GM18505 (cell line): ENCODE results near the gene RAD51B.
"Not testable (repeated sequence)": the region's sequence is repeated elsewhere in the genome, so short reads cannot be mapped to it uniquely, and the experiment has no call there.

Experiments used
- ATAC-seq: cut with Tn5 transposase; IDR thresholded peaks from one replicate; pipeline ENCODE4 v1.9.1; 2021; ENCODE audit not compliant: unreplicated experiment
- POLR2A ChIP-seq: IDR thresholded peaks from 4 replicates; pipeline ENCODE4 v1.6.1; 2011; ENCODE audit warnings: borderline replicate concordance; ENCODE audit not compliant: insufficient read depth, insufficient read length; ENCODE audit errors: extremely low read depth

Gene RAD51B

DNA sequence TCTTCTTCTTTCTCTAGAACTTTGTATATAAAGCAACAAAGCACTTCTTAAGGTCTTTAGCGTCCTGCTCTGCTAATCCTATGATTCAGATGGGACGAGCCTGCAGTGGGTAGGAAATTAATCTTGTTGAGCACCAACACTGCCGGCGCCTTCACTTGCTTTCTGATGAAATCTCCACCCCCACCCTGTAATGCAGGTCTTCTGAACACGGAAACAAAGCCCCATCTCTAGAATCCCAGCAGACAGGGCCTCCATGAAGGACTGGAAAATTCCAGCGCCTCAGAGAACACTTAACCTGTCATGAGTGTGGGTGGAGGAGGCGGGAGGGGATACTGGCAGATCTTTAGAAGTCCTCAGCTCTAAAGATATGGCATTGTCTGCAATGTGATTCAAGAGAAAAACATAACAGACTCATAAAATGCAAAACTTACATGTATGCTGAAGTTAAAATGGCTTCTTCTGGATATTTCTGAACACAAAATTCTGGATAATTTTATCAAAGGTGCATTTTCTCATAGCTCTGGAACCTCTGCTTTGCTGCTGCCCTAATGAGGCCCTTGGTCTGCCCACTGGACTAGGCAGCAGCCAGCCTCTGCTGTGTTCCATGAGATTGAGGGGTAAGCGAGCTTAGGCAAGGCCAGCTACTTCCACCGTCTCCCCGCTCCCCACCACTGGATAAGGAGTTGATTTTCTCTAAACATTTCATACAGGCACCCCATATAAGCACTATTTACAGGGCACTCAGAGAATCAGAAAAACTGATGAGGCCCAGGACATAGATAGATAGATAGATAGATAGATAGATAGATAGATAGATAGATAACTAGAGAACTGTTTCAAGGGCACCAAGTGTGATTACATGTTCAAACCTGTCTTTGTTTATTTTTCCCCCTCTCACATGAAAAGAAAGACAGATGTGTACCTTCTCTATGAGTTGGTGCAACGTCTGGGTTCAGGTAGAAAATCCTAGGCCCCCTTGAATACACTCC, 930.2 kb downstream of the RAD51B start:
- TF ChIP-seq POLR2A = no peak
- no peak for ATAC-seq

DNA sequence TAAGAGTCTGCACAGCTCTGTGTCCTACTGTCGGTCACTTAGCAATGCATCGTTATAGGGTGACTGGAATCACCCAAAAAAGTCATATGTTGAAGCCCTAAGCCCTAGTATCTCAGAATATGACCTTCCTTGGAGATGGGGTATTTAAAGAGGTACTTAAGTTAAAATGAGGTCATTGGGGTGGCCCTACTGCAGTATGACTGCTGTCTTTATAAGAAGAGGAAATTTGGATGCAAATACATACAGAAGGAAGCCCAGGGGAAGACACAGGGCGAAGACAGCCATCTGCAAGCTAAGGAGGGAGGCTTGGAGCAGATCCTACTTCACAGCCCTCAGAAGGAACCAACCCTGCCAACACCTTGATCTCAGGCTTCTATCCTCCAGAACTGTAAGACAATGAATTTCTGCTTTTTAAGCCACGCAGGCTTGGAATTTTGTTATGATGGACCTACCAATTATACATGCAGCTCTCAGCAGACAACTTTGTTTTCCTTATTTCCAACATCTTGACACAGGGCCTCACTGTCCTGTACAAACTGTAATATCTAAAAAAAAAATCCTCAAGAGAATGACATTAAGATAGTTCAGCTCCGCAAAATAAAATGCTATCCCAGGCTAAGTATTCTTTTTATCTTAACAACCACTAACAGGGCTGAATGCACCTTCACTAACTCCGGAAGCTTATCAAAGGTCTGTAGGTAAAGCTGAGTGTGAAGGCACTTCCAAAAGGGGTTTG, 932.9 kb downstream of the RAD51B start:
- no peak for ATAC-seq
- no peak for TF ChIP-seq POLR2A

DNA sequence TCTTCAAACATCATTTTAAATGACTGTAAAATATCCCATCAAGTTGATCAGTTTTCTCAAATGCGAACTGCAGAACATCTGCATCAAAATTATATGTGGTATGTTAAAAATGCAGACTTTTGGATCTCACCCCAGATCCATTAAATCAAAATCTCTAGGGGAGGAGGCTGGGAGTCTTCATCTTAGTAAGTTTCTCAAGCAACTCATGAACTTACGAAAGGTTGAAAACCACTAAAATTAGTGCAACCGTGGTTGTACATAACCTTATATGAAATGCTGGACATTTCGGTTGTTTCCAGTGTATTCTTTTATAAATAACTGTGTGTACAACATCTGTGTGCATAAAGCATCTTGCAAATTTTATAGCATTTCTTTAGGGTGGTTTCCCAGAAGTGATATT, 934.1 kb downstream of the RAD51B start:
- no peak for TF ChIP-seq POLR2A
- no peak for ATAC-seq

DNA sequence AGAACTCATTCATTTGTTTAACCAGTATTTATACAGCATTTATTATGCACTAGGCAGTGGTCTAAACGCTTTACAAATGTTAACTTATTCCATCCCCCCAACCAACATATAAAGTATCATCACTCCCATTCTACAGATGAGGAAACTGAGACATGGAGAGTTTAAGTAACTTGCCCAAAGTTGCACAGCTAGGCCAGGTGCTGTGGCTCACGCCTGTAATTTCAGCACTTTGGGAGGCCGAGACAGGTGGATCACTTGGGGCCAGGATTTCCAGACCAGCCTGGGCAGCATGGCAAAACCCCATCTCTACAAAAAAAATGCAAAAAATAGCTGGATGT, 935.4 kb downstream of the RAD51B start:
- no peak for ATAC-seq
- no peak for TF ChIP-seq POLR2A

DNA sequence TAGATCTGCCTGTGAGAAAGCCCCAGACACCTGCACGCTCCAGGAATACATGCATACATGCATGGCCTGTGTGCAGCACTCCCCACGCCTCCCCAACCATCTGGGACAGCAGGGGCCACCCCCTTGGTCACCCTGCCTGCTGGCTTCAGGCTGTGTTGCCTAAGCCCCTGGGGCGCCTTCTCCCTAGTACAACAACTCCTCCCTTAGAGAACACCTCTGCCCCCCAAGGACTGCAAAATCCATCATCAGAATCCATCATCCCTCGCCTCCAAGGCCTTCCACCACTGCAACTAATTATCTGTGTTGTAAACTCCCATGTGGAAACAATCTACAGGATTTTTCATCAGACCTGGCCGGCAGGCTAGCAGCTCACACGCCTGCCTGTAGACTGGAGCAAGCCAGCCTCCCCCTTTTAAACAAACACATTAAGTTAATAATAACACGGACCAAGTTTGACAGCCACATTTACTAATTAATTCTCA, 936.5 kb downstream of the RAD51B start:
- ATAC-seq = no peak
- no peak for TF ChIP-seq POLR2A

DNA sequence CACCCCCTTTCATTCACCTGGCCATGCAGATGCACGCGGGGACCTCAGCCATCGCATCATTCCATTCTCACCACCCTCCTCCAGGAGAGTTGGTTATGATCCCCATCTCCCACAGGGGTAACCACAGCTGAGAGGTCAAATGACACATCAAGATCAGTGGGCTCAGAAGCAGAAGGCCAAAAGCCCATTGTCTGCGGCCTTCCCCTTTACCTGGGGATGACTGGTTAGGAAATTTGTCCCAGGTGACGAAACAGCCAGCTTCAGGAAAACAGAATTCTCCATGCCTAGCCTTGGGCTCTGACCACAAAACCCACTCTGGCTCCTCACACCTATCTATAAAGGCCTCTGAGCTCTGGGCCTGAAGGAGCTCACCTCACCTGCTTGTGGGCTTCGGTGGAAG, 937.2 kb downstream of the RAD51B start:
- TF ChIP-seq POLR2A = no peak
- ATAC-seq = no peak

DNA sequence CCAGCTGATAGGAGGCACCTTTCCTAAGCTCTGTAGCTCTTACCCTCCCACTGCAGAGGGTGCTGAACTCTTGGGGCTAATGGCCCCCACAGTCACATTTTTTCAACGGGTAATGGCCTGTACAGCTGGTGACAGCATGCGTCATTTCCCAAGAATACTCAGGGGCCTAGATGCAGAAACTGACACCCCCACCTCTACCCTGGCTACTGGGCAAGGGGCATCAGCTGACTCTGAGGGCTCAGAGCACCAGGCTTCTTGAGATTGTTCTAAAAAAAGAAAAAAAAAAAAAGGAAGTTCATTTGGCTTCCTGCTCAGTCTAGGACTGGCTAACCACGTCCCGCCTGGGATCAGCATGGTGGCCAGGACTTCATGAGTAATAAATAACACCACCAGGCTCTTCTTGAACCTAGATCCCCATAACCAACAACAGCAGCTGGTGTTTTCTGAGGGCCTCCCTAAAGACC, 938.1 kb downstream of the RAD51B start:
- no peak for TF ChIP-seq POLR2A

DNA sequence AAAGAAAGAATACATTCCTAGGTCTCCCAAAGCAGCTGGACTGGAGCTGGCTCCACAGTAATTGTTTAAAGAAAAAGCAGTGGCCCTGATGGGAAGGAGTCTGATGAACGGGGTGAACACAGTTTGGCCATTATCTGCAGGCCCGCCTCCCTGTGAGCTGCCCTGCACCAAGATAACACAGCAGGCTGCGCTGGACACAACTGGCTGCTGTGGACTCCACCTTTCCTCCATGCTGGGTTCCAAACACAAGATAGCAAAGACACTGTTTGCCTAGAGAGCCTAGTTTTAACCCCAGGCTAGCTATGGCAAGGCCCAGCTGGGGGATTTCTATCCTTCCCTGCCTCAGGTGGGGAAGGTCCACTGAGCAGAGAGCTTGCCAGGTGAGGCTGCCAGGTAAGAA, 938.7 kb downstream of the RAD51B start:
- no peak for ATAC-seq
- no peak for TF ChIP-seq POLR2A

More for the DNA sequence above, 938.1 kb downstream of the RAD51B start:
- ATAC-seq = no peak

DNA sequence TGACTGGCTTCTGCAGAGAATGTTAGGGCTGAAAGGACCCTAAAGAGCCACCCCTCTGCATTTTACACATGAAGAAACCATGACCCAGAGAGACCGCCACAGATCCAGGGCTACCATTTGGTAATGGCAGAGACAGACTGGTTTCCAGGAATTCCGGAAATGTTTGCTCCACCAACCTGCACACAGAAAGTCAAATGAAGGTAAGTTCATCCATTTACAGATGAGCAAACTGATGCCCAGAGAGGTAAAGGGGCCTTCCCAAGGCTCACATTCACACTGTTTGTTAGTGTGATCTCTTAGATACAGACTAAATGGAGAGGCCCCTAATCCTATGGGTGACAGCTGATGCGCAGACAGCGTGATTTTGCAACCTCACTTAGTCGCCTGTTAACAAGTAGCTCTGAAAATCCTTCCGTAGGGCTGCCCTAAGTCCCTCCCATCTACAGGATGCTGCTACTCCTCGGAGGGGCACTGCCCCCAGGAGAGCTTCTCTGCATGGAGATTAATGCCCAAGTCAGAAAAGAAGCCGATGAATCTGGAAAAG, 939.5 kb downstream of the RAD51B start:
- ATAC-seq = no peak
- TF ChIP-seq POLR2A = no peak

DNA sequence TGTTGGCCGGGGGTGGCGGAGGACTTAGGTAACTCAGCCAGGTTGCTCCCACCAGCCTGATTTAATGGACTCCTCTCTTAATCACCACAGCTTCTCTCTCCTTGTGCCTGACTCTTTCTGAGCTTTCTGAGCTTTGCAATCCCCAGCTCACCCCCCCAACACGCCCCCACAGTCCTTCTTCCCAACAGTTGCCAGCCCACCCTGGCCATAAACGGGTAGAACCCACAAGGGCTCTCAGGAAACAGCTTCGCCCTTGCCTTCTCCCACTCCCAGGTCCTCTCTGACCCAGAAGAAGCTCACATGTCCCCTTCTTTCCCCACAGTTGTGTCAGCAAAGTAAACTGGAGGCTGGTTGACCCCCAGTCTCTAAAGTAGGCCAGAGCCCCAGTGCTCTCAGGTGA, 940.4 kb downstream of the RAD51B start:
- no peak for ATAC-seq
- no peak for TF ChIP-seq POLR2A

DNA sequence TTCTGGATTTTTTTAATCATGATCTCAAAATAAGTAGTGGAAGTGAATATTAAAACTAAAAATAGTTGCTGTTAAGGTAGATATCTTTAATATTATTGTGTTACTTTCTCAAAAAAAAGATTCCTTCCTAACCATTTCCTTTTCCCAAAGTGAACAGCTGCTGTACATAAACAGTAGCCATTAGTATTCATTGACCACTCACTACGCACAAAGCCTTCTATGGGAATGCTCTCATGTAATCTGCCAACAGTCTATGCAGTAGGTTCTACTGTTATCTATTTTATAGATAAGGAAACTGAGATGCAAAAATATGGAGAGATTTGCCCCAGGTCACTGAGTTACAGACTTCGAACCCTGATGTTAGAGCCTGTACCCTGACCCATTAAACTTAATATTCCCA, 941.2 kb downstream of the RAD51B start:
- TF ChIP-seq POLR2A = no peak
- ATAC-seq = no peak

DNA sequence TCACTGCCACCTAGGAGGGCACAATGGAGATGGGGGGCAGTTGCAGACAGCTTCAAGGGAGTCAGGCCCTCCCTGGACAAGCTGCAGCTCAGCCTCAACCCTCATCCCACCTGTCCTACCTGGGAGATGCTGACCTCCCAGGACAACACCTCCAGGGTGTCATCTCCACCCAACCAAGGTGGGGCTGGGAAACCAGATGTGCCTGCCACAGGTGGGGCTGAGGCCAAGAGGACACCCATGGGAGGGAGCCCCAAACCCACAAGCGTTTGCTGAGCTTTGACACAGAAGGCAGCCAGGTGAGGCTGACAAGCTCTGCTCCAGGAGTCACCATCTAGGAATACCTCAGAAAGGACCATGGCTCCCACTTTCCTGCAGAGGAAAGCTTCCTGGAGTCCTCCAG, 941.8 kb downstream of the RAD51B start:
- no peak for TF ChIP-seq POLR2A
- no peak for ATAC-seq

DNA sequence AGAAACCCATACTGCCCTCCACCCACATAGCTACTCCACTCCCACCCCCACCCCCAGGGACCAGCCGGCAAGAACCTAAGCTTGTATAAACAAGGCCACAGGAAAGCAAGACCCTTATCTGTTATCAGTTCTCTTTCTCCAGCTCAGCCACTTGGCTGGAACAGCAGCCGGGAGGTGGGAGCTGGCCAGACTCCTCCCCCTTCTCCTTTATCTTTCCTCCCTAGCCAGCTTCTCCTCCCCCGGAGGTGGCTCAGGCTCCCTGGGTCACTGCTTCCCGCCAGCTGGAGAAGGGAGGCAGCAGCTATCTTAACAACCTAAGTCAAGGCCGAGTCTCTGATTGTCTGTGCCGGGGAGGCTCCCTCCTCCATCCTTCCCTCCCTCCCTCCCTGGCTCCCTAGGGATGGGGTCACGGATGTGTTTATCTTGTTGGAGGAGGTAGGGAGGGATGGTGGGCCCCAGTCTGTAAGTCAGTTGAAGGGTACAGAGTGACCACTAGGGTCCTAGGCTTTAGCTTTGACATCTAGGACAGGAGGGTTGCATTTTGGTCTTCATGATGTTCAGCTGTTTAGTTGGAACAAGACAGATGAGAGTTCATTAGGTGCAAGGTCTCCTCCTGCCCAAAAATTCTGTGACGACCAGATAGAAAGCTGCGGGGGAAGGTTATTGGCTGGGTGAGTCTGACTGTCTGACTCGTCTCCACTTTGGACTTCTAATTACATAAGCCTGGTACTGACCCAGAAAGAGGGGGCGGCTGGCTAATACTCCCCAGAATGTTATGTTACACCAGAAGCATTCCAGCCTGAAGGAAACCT, 943.6 kb downstream of the RAD51B start:
- ATAC-seq = no peak
- TF ChIP-seq POLR2A = no peak

DNA sequence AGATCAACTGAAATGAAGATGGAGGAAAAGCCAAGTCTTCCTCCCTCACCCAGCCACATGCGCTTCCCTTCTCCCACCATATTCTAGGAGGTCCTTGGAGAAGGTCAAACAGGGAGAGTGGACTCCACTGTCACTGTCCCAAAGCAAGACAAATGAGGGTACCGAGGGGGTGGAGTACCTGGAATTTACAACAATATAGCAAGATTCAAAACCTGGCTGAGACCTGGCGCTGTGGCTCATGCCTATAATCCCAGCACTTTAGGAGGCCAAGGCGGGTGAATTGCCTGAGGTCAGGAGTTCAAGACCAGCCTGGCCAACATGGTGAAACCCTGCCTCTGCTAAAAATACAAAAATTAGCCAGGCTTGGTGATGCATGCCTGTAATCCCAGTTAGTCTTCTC, 944.3 kb downstream of the RAD51B start:
- not testable (repeated sequence) for ATAC-seq
